ENCODE measurements around the gene ABCB8.

ABCB8 gene

GRCh38 chr7:151062399-151063211, 34.4 kb downstream of the ABCB8 start:
- H3K4me3 ChIP-seq (ENCODE audit: low read length): peak overlapping the region; percentile 87
- peaks cover 35% of the 10 kb centered on the region for H3K36me3 ChIP-seq (ENCODE audit: insufficient read depth, low read length)
- no peaks in the 10 kb centered on the region for H3K9me3 ChIP-seq (replicated peaks; ENCODE audit: low read length)
- H3K27me3 ChIP-seq (ENCODE audit: control insufficient read depth, insufficient read depth, low read length): no peaks in the 10 kb centered on the region
- H3K4me2 ChIP-seq (ENCODE audit: low read length): peak overlapping the region; percentile 94
- peaks cover 46% of the 10 kb centered on the region for H3K4me1 ChIP-seq (ENCODE audit: control insufficient read depth, insufficient read depth, low read length)
- peak overlapping the region; percentile 34 for H3K9ac ChIP-seq (ENCODE audit: low read depth, low read length)

DNA sequence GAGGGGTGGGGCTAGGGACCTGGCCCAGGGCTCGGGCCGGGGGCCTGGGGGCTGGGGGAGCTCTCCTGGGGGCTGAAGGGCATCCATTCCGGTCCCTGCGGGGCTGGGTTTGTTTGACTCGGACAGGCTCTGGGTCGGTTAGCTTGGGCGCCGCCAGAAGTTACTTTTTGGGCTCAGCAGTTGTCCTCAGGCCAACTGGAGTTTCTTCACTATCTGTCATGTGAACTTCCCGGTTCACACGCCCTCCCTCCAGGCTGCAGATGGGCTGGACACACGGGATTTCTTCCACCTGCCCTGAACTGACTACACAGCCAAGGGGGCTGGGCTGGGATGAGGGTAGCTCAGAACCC, 34.9 kb downstream of the ABCB8 start:
- Histone ChIP-seq H3K36me3 (ENCODE audit: insufficient read depth, low read length) (peaks cover 41% of the 10 kb centered on the region), H3K27me3 (ENCODE audit: control insufficient read depth, insufficient read depth, low read length) (no peaks in the 10 kb centered on the region), H3K4me3 (ENCODE audit: low read length) (no peak overlapping the region), H3K9me3 (replicated peaks; ENCODE audit: low read length) (no peaks in the 10 kb centered on the region), H3K9ac (ENCODE audit: low read depth, low read length) (no peak overlapping the region), H3K4me1 (ENCODE audit: control insufficient read depth, insufficient read depth, low read length) (peaks cover 50% of the 10 kb centered on the region), H3K4me2 (ENCODE audit: low read length) (peak overlapping the region; percentile 50)

DNA sequence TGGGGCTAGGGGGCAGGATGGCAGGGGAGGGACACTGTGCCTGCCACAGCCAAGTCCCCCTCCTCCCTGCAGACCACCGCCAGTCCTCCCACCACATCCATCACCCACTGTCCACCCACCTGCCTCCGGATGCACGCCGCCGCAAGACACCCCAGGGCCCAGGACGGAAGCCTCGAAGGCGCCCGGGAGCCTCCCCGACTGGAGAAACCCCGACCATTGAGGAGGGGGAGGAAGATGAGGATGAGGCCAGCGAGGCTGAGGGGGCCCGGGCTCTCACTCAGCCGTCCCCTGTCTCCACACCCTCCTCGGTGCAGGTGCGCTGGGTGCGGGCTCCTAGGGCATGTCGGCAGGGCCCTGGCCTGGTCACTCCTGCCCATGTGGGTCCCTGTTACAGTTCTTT, 36.2 kb downstream of the ABCB8 start:
- H3K4me2 ChIP-seq (ENCODE audit: low read length): no peak overlapping the region
- H3K36me3 ChIP-seq (ENCODE audit: insufficient read depth, low read length): peaks cover 51% of the 10 kb centered on the region
- H3K4me1 ChIP-seq (ENCODE audit: control insufficient read depth, insufficient read depth, low read length): peaks cover 39% of the 10 kb centered on the region
- no peaks in the 10 kb centered on the region for H3K9me3 ChIP-seq (replicated peaks; ENCODE audit: low read length)
- no peak overlapping the region for H3K9ac ChIP-seq (ENCODE audit: low read depth, low read length)
- H3K27me3 ChIP-seq (ENCODE audit: control insufficient read depth, insufficient read depth, low read length): no peaks in the 10 kb centered on the region
- H3K4me3 ChIP-seq (ENCODE audit: low read length): no peak overlapping the region

GRCh38 chr7:151064993-151065392, 36.7 kb downstream of the ABCB8 start:
- Histone ChIP-seq H3K36me3 (ENCODE audit: insufficient read depth, low read length) (peaks cover 56% of the 10 kb centered on the region), H3K4me3 (ENCODE audit: low read length) (no peak overlapping the region), H3K27me3 (ENCODE audit: control insufficient read depth, insufficient read depth, low read length) (no peaks in the 10 kb centered on the region), H3K9me3 (replicated peaks; ENCODE audit: low read length) (no peaks in the 10 kb centered on the region), H3K4me2 (ENCODE audit: low read length) (no peak overlapping the region), H3K9ac (ENCODE audit: low read depth, low read length) (no peak overlapping the region), H3K4me1 (ENCODE audit: control insufficient read depth, insufficient read depth, low read length) (peaks cover 39% of the 10 kb centered on the region)

GRCh38 chr7:151065516-151065915, 37.3 kb downstream of the ABCB8 start:
- Histone ChIP-seq H3K4me1 (ENCODE audit: control insufficient read depth, insufficient read depth, low read length) (peaks cover 39% of the 10 kb centered on the region), H3K4me3 (ENCODE audit: low read length) (no peak overlapping the region), H3K9ac (ENCODE audit: low read depth, low read length) (no peak overlapping the region), H3K9me3 (replicated peaks; ENCODE audit: low read length) (no peaks in the 10 kb centered on the region), H3K4me2 (ENCODE audit: low read length) (no peak overlapping the region), H3K36me3 (ENCODE audit: insufficient read depth, low read length) (peaks cover 60% of the 10 kb centered on the region), H3K27me3 (ENCODE audit: control insufficient read depth, insufficient read depth, low read length) (no peaks in the 10 kb centered on the region)

DNA sequence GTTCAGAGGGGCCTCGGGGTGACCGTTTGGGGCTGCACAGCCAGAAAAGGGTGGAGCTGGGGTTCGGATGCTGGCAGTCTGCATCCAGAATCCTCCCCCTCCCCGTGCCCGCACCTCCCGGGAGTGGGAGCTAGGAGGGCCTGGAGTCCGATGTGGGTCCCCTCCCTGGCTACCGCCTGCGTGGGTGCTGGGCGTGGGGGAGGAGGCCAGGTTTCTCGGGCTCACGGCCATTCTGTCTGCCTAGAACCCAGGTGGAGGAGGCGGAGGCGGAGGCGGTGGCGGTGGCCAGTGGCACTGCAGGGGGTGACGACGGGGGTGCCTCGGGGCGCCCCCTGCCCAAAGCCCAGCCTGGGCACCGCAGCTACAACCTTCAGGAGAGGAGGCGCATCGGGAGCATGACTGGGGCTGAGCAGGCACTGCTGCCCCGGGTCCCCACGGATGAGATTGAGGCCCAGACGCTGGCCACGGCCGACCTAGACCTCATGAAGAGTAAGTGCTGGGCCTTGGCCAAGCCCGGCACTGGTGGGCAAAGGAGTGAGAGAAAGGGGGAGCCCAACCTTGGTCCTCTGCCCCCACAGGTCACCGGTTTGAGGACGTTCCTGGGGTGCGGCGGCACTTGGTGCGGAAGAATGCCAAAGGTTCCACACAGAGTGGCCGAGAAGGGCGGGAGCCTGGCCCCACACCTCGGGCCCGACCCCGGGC, 38.2 kb downstream of the ABCB8 start:
- H3K4me3 ChIP-seq (ENCODE audit: low read length): no peak overlapping the region
- H3K9me3 ChIP-seq (replicated peaks; ENCODE audit: low read length): no peaks in the 10 kb centered on the region
- H3K4me2 ChIP-seq (ENCODE audit: low read length): no peak overlapping the region
- H3K9ac ChIP-seq (ENCODE audit: low read depth, low read length): no peak overlapping the region
- peaks cover 30% of the 10 kb centered on the region for H3K4me1 ChIP-seq (ENCODE audit: control insufficient read depth, insufficient read depth, low read length)
- peaks cover 66% of the 10 kb centered on the region for H3K36me3 ChIP-seq (ENCODE audit: insufficient read depth, low read length)
- H3K27me3 ChIP-seq (ENCODE audit: control insufficient read depth, insufficient read depth, low read length): no peaks in the 10 kb centered on the region

DNA sequence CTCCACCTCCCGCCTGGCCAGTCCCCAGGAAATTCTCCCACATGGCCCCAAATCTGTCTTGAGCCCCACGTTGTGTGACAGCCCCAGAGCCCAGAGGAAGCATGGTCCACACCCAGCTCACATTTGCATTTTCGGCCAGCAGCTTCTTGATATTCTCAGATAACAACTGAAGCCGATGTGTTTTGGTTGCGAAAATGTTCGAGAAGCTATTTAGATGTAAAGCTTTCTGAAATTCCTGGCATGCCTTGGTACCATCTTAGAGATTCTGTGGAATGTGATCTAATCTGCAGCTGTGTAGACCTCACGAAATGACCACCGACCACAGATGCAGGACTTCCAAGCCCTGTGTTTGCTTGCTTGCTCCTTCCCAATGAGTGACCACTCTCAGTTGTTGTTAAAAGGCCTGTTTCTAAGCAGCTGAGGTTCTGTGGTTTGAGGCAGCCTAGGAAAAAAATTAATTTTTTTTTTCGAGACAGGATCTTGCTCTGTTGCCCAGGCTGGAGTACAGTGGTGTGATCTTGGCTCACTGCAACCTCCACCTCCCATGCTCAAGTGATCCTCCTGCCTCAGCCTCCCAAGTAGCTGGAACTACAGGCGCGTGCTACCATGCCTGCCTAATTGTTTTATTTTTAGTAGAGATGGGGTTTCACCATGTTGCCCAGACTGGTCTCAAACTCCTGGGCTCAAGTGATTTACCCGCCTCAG, 40.0 kb downstream of the ABCB8 start:
- Histone ChIP-seq H3K27me3 (ENCODE audit: control insufficient read depth, insufficient read depth, low read length) (no peaks in the 10 kb centered on the region), H3K36me3 (ENCODE audit: insufficient read depth, low read length) (peaks cover 75% of the 10 kb centered on the region), H3K4me1 (ENCODE audit: control insufficient read depth, insufficient read depth, low read length) (peaks cover 14% of the 10 kb centered on the region), H3K9me3 (replicated peaks; ENCODE audit: low read length) (no peaks in the 10 kb centered on the region), H3K4me3 (ENCODE audit: low read length) (no peak overlapping the region), H3K4me2 (ENCODE audit: low read length) (no peak overlapping the region), H3K9ac (ENCODE audit: low read depth, low read length) (no peak overlapping the region)

GRCh38 chr7:151069841-151070573, 41.8 kb downstream of the ABCB8 start:
- Histone ChIP-seq H3K9ac (ENCODE audit: low read depth, low read length) (no peak overlapping the region), H3K27me3 (ENCODE audit: control insufficient read depth, insufficient read depth, low read length) (no peaks in the 10 kb centered on the region), H3K36me3 (ENCODE audit: insufficient read depth, low read length) (peaks cover 83% of the 10 kb centered on the region), H3K4me3 (ENCODE audit: low read length) (no peak overlapping the region), H3K9me3 (replicated peaks; ENCODE audit: low read length) (no peaks in the 10 kb centered on the region), H3K4me2 (ENCODE audit: low read length) (no peak overlapping the region), H3K4me1 (ENCODE audit: control insufficient read depth, insufficient read depth, low read length) (peaks cover 11% of the 10 kb centered on the region)

- Histone ChIP-seq H3K4me1 (ENCODE audit: control insufficient read depth, insufficient read depth, low read length) (peaks cover 11% of the 10 kb centered on the region), H3K4me3 (ENCODE audit: low read length) (no peak overlapping the region), H3K9ac (ENCODE audit: low read depth, low read length) (no peak overlapping the region), H3K27me3 (ENCODE audit: control insufficient read depth, insufficient read depth, low read length) (no peaks in the 10 kb centered on the region), H3K36me3 (ENCODE audit: insufficient read depth, low read length) (peaks cover 83% of the 10 kb centered on the region), H3K4me2 (ENCODE audit: low read length) (no peak overlapping the region), H3K9me3 (replicated peaks; ENCODE audit: low read length) (no peaks in the 10 kb centered on the region)
Measured at GRCh38 chr7:151070574-151070960, 42.3 kb downstream of the ABCB8 start.

DNA sequence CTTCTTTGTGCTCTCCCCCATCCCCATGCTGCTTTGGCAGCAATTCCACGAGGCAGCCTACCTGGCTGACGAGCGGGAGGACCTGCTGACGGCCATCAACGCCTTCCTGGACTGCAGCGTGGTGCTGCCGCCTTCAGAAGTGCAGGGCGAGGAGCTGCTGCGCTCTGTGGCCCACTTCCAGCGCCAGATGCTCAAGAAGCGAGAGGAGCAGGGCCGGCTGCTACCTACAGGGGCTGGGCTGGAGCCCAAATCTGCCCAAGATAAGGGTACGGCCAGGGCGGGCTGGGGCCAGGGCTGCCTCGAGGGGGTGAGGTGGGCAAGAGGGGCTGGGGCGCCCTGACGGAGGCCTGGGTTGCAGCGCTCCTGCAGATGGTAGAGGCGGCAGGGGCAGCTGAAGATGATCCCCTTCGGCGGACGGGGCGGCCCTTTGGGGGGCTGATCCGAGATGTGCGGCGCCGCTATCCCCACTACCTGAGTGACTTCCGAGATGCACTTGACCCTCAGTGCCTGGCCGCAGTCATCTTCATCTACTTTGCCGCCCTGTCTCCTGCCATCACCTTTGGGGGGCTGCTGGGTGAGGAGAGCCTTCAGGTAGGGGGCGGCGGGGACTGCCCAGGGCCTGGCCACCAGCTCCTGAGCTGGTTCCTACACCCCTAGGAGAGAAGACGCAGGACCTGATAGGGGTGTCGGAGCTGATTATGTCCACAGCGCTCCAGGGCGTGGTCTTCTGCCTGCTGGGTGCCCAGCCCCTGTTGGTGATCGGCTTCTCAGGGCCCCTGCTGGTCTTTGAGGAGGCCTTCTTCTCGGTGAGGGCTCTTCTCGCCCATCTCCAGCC, 43.0 kb downstream of the ABCB8 start:
- Histone ChIP-seq H3K4me1 (ENCODE audit: control insufficient read depth, insufficient read depth, low read length) (peaks cover 11% of the 10 kb centered on the region), H3K27me3 (ENCODE audit: control insufficient read depth, insufficient read depth, low read length) (no peaks in the 10 kb centered on the region), H3K36me3 (ENCODE audit: insufficient read depth, low read length) (peaks cover 83% of the 10 kb centered on the region), H3K4me2 (ENCODE audit: low read length) (no peak overlapping the region), H3K9me3 (replicated peaks; ENCODE audit: low read length) (no peaks in the 10 kb centered on the region), H3K4me3 (ENCODE audit: low read length) (no peak overlapping the region), H3K9ac (ENCODE audit: low read depth, low read length) (no peak overlapping the region)

All from skeletal muscle satellite cell (primary cell).